ENCODE data around the gene IRF9.

IRF9 gene

DNA sequence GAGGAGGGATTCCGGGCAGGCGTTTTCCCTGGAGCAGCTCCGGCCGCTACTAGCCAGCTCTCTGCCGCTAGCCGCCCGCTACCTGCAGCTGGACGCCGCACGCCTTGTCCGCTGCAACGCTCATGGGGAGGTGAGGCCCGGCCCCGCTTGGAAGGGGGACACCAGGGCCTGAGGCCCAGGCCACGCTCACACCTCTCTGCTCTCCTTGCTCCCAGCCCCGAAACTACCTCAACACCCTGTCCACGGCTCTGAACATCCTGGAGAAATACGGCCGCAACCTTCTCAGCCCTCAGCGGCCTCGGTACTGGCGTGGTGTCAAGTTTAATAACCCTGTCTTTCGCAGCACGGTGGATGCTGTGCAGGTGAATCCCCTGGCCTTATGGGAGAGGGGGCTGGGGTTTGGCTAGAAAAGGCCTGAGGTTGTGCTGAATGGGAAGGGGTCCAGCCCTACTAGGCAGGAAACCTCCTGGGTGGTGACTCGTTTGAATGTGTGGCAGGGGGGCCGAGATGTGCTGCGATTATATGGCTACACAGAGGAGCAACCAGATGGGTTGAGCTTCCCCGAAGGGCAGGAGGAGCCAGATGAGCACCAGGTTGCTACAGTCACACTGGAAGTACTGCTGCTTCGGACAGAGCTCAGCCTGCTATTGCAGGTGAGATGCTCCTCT is 13.2 kb upstream of the IRF9 start:
- Mint-ChIP-seq H3K9me3 (no peaks in the 10 kb centered on the region), H3K27me3 (ENCODE audit: low read depth) (no peaks in the 10 kb centered on the region), H3K4me1 (ENCODE audit: low read depth) (peaks cover 48% of the 10 kb centered on the region), H3K27ac (peak overlapping the region; percentile 82), H3K4me3 (peak overlapping the region; percentile 100), H3K36me3 (ENCODE audit: low read depth) (peaks cover 73% of the 10 kb centered on the region)
- no peak for DNase-seq (ENCODE audit: low spot score)

DNA sequence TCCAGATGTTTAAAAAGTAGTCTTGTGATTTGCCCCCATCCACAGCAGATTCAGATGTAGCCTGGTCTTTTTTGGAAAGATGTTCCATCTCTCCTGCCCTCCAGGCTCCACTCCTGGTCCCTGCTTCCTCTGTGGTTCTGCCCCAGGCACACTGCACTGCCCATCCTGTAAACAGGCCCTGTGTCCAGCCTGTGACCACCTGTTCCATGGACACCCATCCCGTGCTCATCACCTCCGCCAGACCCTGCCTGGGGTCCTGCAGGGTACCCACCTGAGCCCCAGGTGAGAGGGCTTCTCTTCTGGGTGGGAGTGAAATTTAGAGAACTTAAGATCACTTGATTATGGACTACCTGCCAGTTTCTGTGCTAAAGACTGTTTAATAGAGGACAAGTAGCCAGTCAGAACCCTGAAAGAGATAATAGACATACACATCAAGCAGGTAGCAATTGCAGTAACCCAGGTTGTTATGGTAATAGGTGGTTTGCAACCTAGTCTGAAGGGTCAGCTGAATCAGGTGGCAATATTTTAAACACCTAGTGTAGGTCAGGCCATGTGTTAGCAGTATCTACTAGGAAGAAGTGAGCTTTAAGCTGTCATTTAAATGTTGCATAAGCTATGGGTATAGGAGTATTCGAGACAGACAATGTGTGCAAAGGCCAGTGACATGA is 11.6 kb upstream of the IRF9 start:
- H3K27me3 Mint-ChIP-seq (ENCODE audit: low read depth), result no peaks in the 10 kb centered on the region
- peaks cover 36% of the 10 kb centered on the region for H3K4me1 Mint-ChIP-seq (ENCODE audit: low read depth)
- H3K9me3 Mint-ChIP-seq, result no peaks in the 10 kb centered on the region
- peak overlapping the region; percentile 100 for H3K4me3 Mint-ChIP-seq
- H3K27ac Mint-ChIP-seq, result peak overlapping the region; percentile 26
- DNase-seq (ENCODE audit: low spot score), result no peak
- H3K36me3 Mint-ChIP-seq (ENCODE audit: low read depth), result peaks cover 62% of the 10 kb centered on the region

GRCh38 chr14:24150061-24150460 is 11.0 kb upstream of the IRF9 start:
- H3K27me3 Mint-ChIP-seq (ENCODE audit: low read depth), result no peaks in the 10 kb centered on the region
- DNase-seq (ENCODE audit: low spot score), result no peak
- no peaks in the 10 kb centered on the region for H3K9me3 Mint-ChIP-seq
- H3K4me1 Mint-ChIP-seq (ENCODE audit: low read depth), result peaks cover 32% of the 10 kb centered on the region
- peaks cover 64% of the 10 kb centered on the region for H3K36me3 Mint-ChIP-seq (ENCODE audit: low read depth)
- no peak overlapping the region for H3K27ac Mint-ChIP-seq
- H3K4me3 Mint-ChIP-seq, result no peak overlapping the region

DNA sequence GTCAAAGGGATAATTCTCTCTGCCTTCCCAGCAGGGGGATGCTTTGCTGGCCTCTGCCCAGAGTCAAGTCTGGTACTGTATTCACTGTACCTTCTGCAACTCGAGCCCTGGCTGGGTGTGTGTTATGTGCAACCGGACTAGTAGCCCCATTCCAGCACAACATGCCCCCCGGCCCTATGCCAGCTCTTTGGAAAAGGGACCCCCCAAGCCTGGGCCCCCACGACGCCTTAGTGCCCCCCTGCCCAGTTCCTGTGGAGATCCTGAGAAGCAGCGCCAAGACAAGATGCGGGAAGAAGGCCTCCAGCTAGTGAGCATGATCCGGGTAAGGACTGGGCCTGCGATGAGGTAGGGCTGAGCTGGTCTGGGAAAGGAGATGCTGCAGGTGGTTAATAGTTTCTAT is 10.5 kb upstream of the IRF9 start:
- Mint-ChIP-seq H3K27me3 (ENCODE audit: low read depth) (no peaks in the 10 kb centered on the region), H3K9me3 (no peaks in the 10 kb centered on the region), H3K36me3 (ENCODE audit: low read depth) (peaks cover 64% of the 10 kb centered on the region), H3K4me1 (ENCODE audit: low read depth) (peaks cover 26% of the 10 kb centered on the region), H3K4me3 (peak overlapping the region; percentile 3), H3K27ac (peak overlapping the region; percentile 34)
- DNase-seq (ENCODE audit: low spot score), result no peak

GRCh38 chr14:24150993-24151392 is 10.1 kb upstream of the IRF9 start:
- H3K9me3 Mint-ChIP-seq, result no peaks in the 10 kb centered on the region
- no peak overlapping the region for H3K4me3 Mint-ChIP-seq
- H3K36me3 Mint-ChIP-seq (ENCODE audit: low read depth), result peaks cover 64% of the 10 kb centered on the region
- DNase-seq (ENCODE audit: low spot score), result no peak
- H3K4me1 Mint-ChIP-seq (ENCODE audit: low read depth), result peaks cover 24% of the 10 kb centered on the region
- H3K27ac Mint-ChIP-seq, result no peak overlapping the region
- H3K27me3 Mint-ChIP-seq (ENCODE audit: low read depth), result no peaks in the 10 kb centered on the region

- H3K4me1 Mint-ChIP-seq (ENCODE audit: low read depth), result peaks cover 24% of the 10 kb centered on the region
- no peaks in the 10 kb centered on the region for H3K27me3 Mint-ChIP-seq (ENCODE audit: low read depth)
- H3K9me3 Mint-ChIP-seq, result no peaks in the 10 kb centered on the region
- DNase-seq (ENCODE audit: low spot score), result no peak
- peaks cover 61% of the 10 kb centered on the region for H3K36me3 Mint-ChIP-seq (ENCODE audit: low read depth)
- H3K27ac Mint-ChIP-seq, result no peak overlapping the region
- H3K4me3 Mint-ChIP-seq, result no peak overlapping the region
These were observed 9.5 kb upstream of the IRF9 start for GRCh38 chr14:24151404-24152080.

GRCh38 chr14:24155100-24155499 is 6.0 kb upstream of the IRF9 start:
- Mint-ChIP-seq H3K27me3 (ENCODE audit: low read depth) (no peaks in the 10 kb centered on the region), H3K4me3 (no peak overlapping the region), H3K9me3 (no peaks in the 10 kb centered on the region), H3K27ac (peak overlapping the region; percentile 45), H3K36me3 (ENCODE audit: low read depth) (peaks cover 68% of the 10 kb centered on the region), H3K4me1 (ENCODE audit: low read depth) (peaks cover 11% of the 10 kb centered on the region)
- DNase-seq (ENCODE audit: low spot score), result no peak

DNA sequence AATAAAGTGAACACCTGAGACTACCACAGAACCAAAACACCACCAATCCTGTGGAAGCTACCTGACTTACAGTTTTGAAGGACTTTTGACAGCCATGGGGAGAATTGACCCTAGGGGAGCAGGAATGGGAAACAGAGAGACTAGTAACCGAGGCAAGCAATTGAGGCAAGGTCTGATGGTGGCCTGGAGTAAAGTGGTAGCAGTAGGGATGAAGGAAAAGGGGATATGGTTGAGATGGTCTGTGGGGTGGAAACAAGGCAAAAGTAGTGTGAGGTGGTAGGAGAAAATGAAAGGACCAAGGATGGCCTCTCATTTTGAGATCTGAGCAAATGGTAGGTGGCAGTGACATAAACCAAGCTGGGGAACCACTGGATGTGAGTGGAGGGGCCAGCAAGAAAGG is 4.2 kb upstream of the IRF9 start:
- Mint-ChIP-seq H3K27ac (peak overlapping the region; percentile 47), H3K27me3 (ENCODE audit: low read depth) (peaks cover 2% of the 10 kb centered on the region), H3K4me1 (ENCODE audit: low read depth) (peaks cover 15% of the 10 kb centered on the region), H3K9me3 (no peaks in the 10 kb centered on the region), H3K36me3 (ENCODE audit: low read depth) (peaks cover 70% of the 10 kb centered on the region), H3K4me3 (no peak overlapping the region)
- no peak for DNase-seq (ENCODE audit: low spot score)

GRCh38 chr14:24157331-24157730 is 3.7 kb upstream of the IRF9 start:
- DNase-seq (ENCODE audit: low spot score), result no peak
- no peaks in the 10 kb centered on the region for H3K9me3 Mint-ChIP-seq
- peak overlapping the region; percentile 68 for H3K27ac Mint-ChIP-seq
- no peak overlapping the region for H3K4me3 Mint-ChIP-seq
- peaks cover 19% of the 10 kb centered on the region for H3K4me1 Mint-ChIP-seq (ENCODE audit: low read depth)
- H3K27me3 Mint-ChIP-seq (ENCODE audit: low read depth), result peaks cover 2% of the 10 kb centered on the region
- peaks cover 72% of the 10 kb centered on the region for H3K36me3 Mint-ChIP-seq (ENCODE audit: low read depth)

DNA sequence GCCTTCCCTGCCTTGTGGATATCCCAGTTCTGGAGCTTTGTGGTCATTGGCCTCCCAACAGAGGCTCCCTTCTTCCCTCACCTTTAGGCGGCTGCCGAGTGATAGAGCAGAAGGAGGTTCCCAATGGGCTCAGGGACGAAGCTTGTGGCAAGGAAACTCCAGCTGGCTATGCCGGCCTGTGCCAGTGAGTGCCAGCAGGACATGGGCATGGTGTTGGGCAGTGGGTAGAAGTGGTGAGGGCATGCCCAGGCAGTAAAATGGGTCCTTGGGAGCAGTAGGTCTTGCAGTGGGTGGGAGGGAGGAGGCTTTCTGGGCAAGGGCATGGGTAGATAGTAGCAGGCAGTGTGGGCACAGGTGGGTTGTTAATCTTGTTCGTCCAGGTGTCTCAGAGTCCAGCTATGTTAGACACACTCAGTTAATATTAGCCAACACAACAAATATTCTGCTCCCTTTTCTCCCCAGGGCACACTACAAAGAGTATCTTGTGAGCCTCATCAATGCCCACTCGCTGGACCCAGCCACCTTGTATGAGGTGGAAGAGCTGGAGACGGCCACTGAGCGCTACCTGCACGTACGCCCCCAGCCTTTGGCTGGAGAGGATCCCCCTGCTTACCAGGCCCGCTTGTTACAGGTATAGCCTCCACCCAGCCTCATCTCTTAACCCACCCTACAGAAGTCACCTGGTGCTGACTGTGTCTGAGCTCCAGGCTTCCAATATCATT is 1.1 kb upstream of the IRF9 start:
- Mint-ChIP-seq H3K27me3 (ENCODE audit: low read depth) (peaks cover 2% of the 10 kb centered on the region), H3K36me3 (ENCODE audit: low read depth) (peaks cover 83% of the 10 kb centered on the region), H3K4me1 (ENCODE audit: low read depth) (peaks cover 33% of the 10 kb centered on the region), H3K9me3 (no peaks in the 10 kb centered on the region), H3K4me3 (peak overlapping the region; percentile 98), H3K27ac (peak overlapping the region; percentile 99)
- DNase-seq (ENCODE audit: low spot score), result no peak

DNA sequence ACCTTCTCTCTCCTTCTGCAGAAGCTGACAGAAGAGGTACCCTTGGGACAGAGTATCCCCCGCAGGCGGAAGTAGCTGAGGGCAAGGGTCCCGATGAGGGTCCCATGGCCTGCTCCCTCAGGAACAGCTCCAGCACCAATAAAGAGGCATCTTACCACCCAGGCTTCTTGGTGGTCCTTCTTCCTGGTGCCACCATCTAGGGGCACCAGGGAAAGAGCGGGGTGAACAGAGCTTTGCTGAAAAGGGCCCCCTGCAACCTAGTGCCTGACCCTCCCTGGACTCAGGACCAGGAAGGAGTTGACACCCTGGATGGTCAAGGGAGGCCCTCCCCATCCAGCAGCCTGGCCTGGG is 591 bp upstream of the IRF9 start:
- Mint-ChIP-seq H3K9me3 (no peaks in the 10 kb centered on the region), H3K4me1 (ENCODE audit: low read depth) (peaks cover 33% of the 10 kb centered on the region)

GRCh38 chr14:24162093-24162492 is 1.0 kb downstream of the IRF9 start:
- Mint-ChIP-seq H3K4me1 (ENCODE audit: low read depth) (peaks cover 39% of the 10 kb centered on the region), H3K4me3 (peak overlapping the region; percentile 98), H3K36me3 (ENCODE audit: low read depth) (peaks cover 88% of the 10 kb centered on the region), H3K27me3 (ENCODE audit: low read depth) (peaks cover 2% of the 10 kb centered on the region), H3K27ac (peak overlapping the region; percentile 99), H3K9me3 (no peaks in the 10 kb centered on the region)
- DNase-seq (ENCODE audit: low spot score), result peak; percentile 32

More for the DNA sequence above, 591 bp upstream of the IRF9 start:
- Mint-ChIP-seq H3K27me3 (ENCODE audit: low read depth) (peaks cover 2% of the 10 kb centered on the region), H3K4me3 (peak overlapping the region; percentile 98), H3K27ac (peak overlapping the region; percentile 99), H3K36me3 (ENCODE audit: low read depth) (peaks cover 84% of the 10 kb centered on the region)
- DNase-seq (ENCODE audit: low spot score), result no peak

DNA sequence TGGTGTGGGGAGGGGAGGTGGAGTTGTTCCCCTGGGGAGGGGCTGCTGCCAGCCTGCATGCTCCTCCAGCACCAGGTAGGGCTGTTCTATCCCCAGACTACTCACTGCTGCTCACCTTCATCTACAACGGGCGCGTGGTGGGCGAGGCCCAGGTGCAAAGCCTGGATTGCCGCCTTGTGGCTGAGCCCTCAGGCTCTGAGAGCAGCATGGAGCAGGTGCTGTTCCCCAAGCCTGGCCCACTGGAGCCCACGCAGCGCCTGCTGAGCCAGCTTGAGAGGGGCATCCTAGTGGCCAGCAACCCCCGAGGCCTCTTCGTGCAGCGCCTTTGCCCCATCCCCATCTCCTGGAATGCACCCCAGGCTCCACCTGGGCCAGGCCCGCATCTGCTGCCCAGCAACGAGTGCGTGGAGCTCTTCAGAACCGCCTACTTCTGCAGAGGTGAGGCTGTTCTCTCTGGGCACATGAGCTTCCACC is 3.5 kb downstream of the IRF9 start:
- Mint-ChIP-seq H3K27ac (peak overlapping the region; percentile 45), H3K36me3 (ENCODE audit: low read depth) (peaks cover 85% of the 10 kb centered on the region), H3K4me3 (peak overlapping the region; percentile 40), H3K27me3 (ENCODE audit: low read depth) (peaks cover 2% of the 10 kb centered on the region), H3K9me3 (no peaks in the 10 kb centered on the region), H3K4me1 (ENCODE audit: low read depth) (peaks cover 47% of the 10 kb centered on the region)
- DNase-seq (ENCODE audit: low spot score), result no peak

GRCh38 chr14:24165785-24166184 is 4.7 kb downstream of the IRF9 start:
- peaks cover 42% of the 10 kb centered on the region for H3K4me1 Mint-ChIP-seq (ENCODE audit: low read depth)
- no peak overlapping the region for H3K27ac Mint-ChIP-seq
- H3K9me3 Mint-ChIP-seq, result no peaks in the 10 kb centered on the region
- DNase-seq (ENCODE audit: low spot score), result no peak
- H3K27me3 Mint-ChIP-seq (ENCODE audit: low read depth), result peaks cover 2% of the 10 kb centered on the region
- H3K36me3 Mint-ChIP-seq (ENCODE audit: low read depth), result peaks cover 81% of the 10 kb centered on the region
- H3K4me3 Mint-ChIP-seq, result no peak overlapping the region

Data from T-helper 2 cell treated with Interferon-gamma antibody and Interleukin-4, amounts not matched to agents 5 μg/mL and 100 μg/mL, for 36 hours (primary cell).